Measurements from ENCODE around the gene SPATA33.

The SPATA33 gene

DNA sequence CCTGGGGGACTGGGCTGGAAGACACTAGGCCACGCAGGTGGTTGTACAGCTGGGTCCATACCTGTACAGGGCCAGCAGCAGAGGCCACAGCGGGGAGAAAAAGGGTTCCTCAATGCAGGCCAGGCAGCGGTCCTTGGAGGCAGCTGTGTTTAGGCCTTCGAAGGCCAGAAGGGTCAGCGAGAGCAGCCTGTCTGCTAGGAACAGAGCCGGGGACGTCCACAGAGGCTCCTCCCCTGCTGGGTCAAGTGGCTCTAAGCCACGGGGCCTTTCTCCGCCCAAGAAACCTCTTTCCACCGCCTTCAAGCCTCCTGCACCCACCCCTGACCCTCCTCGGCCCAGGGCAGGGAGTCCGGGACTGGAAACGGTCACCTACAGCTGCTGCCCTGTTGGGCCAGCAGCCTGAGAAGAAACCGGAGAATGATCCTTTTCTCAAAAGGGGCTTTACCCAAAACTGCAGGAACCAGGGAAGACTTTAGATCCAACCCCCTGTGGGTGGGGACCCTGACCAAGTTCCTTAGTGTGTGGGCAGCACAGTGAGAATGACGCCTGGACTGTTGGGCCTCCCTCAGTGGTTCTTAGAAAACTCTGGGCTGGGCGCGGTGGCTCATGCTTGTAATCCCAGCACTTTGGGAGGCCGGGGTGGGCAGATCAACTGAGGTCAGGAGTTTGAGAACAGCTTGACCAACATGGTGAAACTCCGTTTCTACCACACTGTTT is 52.2 kb downstream of the SPATA33 start:
- DNase-seq (ENCODE audit: low read depth, low spot score): no peak

DNA sequence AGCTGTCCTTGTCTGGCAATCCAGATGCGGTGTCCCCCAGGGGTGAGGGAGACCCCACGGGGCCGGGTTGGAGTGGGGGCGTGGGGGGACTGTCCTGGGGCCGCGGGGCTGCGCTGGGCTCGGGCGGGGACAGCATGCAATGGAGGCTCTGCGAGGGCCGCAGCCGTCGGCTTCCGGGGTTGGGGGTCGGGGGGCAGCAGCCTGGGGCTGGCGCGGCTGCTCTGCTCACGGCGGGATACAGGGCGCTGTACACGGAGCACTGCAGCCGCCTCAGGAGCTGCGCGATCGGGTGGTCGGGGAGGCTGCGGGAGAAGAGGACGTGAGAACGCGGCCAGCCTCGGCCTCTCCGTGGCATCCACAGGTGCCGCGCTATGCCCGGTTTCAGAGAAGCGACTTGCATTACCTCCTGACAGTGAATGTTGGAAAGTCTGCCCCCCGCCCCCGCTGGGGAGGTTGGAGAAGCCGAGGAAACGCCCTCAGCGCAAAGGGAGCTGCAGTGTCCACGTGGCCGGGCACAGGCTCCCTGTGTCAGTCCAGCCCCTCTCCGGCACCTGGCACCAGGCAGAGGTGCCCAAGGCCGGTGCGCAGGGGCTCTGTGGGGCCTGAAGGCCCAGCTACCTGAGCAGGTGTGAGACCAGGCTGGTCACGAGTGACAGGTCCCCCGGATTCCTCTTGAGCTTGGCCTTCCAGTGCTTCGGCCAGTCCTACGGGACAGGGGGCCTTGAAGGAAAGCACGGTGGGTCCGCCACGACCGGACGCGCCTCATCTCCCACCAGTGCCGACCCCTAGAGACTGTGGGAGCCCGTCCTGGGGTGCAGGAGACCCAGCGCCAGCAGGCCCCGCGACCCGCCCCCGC is 53.3 kb downstream of the SPATA33 start:
- no peak for DNase-seq (ENCODE audit: low read depth, low spot score)

DNA sequence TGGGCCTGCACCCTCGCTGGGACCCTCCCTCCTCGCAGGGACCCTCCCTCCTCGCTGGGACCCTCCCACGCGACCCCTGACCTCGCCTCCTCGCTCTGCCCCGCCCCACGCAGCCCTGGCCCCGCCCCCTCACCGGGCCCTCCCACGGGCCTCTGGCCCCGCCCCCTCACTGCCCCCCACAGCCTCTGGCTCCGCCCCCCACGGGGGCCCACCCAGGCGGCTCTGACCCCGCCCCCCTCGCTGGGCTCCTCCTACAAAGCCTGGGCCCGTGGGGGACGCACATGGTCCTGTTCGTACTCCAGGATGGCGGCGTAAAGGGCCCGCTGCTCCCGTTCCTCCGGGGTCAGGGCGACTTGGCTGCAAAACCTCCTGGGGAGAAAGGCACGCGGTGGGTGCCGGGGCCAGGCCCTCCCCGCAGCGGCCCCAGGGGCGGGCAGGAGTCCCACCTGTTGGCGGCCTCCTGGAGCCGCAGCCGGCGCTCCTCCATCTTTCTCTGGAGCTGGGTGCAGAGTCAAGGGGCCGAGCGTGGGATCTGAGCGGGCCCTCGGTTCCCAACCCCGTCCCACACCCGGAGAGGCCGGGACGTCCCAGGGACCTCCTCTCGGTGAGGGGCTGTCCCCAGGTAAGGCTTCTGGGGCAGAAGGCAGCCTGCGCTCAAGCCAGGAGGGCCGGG is 54.1 kb downstream of the SPATA33 start:
- no peak for DNase-seq (ENCODE audit: low read depth, low spot score)

DNA sequence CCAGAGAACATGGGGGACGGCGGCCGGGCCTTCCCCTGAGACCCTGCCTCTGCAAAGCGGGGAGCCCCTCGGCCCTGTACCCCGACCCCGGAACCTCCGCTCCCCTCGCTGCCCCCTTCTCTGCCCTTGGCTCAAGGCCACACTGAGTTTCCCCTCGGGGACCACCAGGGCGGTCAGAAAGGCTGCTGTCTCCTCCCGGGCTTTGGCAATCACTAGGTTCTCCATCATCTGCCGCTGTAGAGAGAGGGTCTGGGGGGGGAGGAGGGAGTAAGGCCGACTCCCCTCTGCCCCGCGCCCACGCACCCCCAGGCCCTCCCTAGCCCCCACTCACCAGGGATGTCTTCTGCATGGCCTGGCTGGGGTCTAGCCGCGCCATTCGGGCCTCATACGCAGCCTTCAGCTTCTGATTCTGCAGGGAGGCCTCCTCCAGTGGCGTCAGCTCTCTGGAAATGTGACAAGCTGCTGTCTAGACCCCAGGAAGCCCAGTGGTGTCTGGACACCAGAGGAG is 54.7 kb downstream of the SPATA33 start:
- DNase-seq (ENCODE audit: low read depth, low spot score): no peak

DNA sequence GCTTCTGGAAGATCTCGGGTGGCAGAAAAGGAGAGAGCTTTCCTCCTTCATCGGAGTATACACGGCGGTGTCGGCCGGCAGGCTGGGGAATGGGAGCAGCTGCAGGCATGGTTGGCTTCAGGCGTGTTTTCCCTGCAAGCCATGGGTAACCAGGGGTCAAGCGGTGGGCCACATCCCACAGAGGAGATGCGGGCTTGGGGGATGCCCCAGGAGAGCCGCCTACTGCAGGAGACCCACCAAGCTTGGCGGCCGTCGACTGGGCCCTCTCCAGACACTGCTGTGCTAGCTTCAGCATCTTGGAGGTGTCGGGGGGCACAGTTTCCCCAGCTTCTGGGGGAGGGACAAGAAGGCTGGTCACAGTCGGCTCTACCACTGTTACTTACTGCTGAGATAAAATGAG is 58.9 kb downstream of the SPATA33 start:
- DNase-seq (ENCODE audit: low read depth, low spot score): no peak

DNA sequence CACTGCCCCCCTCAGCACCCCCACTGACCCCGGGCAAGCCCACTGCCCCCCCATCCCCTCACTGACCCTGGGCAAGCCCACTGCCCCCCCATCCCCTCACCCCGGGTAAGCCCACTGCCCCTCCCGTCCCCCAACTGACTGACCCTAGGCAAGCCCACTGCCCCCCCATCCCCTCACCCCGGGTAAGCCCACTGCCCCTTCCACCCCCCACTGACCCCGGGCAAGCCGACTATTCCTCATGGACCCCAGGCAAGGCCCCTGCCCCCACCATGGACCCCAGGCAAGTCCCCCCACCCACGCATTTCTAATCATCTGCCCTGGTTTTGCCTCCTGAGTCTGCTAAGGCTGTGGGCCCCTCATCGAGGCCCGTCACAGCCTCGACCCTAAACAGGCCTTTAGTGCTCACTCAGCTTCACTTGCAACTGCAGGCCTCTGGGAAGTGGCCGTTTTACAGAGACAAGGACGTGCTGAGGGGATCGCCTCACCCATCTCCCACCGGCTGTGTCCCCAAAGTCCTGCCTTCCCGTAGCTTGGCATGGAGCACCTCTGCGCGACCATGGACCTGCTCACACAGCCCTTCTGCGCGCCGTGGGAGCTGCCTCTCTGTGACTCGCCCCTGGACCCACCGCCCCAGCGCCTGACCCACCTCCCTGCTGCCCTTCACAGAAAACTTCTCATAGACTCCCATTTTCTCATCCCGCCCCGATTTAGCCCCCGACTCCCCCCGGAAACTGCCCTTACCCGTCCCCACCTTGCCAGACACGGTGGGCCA is 59.5 kb downstream of the SPATA33 start:
- DNase-seq (ENCODE audit: low read depth, low spot score): no peak

DNA sequence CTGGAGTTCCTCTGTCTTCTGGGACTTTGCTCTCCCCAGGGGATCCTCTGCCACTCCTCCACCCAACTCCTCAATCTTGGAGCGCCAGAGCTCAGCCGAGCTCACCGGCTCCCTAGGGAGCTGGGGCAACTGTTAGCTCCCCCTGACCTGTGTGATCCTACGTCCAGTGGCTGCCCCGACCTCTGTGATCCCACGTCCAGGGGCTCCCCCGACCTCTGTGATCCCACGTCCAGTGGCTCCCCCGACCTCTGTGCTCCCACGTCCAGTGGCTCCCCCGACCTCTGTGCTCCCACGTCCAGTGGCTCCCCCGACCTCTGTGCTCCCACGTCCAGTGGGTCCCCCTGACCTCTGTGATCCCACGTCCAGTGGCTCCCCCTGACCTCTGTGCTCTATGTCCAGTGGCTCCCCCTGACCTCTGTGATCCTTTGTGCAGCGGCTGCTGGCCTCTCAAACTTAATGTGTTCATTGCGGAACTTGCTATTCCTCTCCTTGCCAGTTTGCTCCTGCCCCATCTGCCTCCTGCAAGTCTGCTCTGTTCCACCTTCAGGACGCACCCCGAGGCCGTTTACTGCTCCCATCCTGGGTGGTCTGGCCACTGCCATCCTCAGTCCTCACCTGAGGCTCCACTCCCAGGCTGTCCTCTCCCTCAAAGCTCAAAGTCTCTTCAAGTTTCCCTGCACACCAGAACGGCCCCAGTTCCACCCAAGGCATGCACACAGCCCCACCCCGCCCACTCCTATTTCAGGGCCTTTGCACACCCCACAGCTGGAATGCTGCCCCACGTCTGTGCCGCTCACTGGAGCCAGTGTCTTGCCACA is 60.3 kb downstream of the SPATA33 start:
- DNase-seq (ENCODE audit: low read depth, low spot score): no peak
